Measurements from ENCODE around the gene CRMP1.

CRMP1 gene

GRCh38 chr4:5905714-5906113 is 12.8 kb upstream of the CRMP1 start:
- H4K20me1 ChIP-seq (ENCODE audit: insufficient read depth, low read length), result no peaks in the 10 kb centered on the region
- H3K4me2 ChIP-seq (ENCODE audit: insufficient read depth, low read length), result no peak overlapping the region
- H3K9me3 ChIP-seq (ENCODE audit: insufficient read depth, low read length, severe bottlenecking), result no peaks in the 10 kb centered on the region
- ATAC-seq (ENCODE audit: insufficient read depth, low read depth) (no peak), DNase-seq (no peak)
- H3K27ac ChIP-seq (ENCODE audit: low read length), result no peak overlapping the region
- TF ChIP-seq CTCF (IDR thresholded peaks at IDR 0.05; ENCODE audit: borderline replicate concordance, extremely low read depth, low read length, poor library complexity, severe bottlenecking) (no peak), EZH2 (IDR thresholded peaks at IDR 0.05; ENCODE audit: borderline replicate concordance, low read depth, low read length, severe bottlenecking) (no peak)
- H3K36me3 ChIP-seq (ENCODE audit: insufficient read depth, low read length), result no peaks in the 10 kb centered on the region
- H3K79me2 ChIP-seq (ENCODE audit: insufficient read depth, low read length), result no peaks in the 10 kb centered on the region
- H3K27me3 ChIP-seq (ENCODE audit: insufficient read depth, low read length, poor library complexity), result peaks cover 5% of the 10 kb centered on the region
- no peaks in the 10 kb centered on the region for H3K4me1 ChIP-seq (ENCODE audit: insufficient read depth, low read length)
- H3K9ac ChIP-seq (ENCODE audit: low read depth, low read length), result no peak overlapping the region
- H3K4me3 ChIP-seq (ENCODE audit: low read depth in 1 of 2, low read length in 2 of 2), result no peak overlapping the region
- no peak overlapping the region for H2AFZ ChIP-seq (ENCODE audit: low read depth, low read length)

- Histone ChIP-seq H3K4me2 (ENCODE audit: insufficient read depth, low read length) (no peak overlapping the region), H2AFZ (ENCODE audit: low read depth, low read length) (no peak overlapping the region), H3K9ac (ENCODE audit: low read depth, low read length) (no peak overlapping the region), H3K4me1 (ENCODE audit: insufficient read depth, low read length) (no peaks in the 10 kb centered on the region), H3K4me3 (ENCODE audit: low read depth in 1 of 2, low read length in 2 of 2) (no peak overlapping the region), H3K27me3 (ENCODE audit: insufficient read depth, low read length, poor library complexity) (peaks cover 5% of the 10 kb centered on the region), H3K27ac (ENCODE audit: low read length) (no peak overlapping the region), H4K20me1 (ENCODE audit: insufficient read depth, low read length) (no peaks in the 10 kb centered on the region), H3K79me2 (ENCODE audit: insufficient read depth, low read length) (no peaks in the 10 kb centered on the region), H3K9me3 (ENCODE audit: insufficient read depth, low read length, severe bottlenecking) (no peaks in the 10 kb centered on the region), H3K36me3 (ENCODE audit: insufficient read depth, low read length) (no peaks in the 10 kb centered on the region)
- ATAC-seq (ENCODE audit: insufficient read depth, low read depth) (no peak), DNase-seq (no peak)
- TF ChIP-seq CTCF (IDR thresholded peaks at IDR 0.05; ENCODE audit: borderline replicate concordance, extremely low read depth, low read length, poor library complexity, severe bottlenecking) (no peak), EZH2 (IDR thresholded peaks at IDR 0.05; ENCODE audit: borderline replicate concordance, low read depth, low read length, severe bottlenecking) (no peak)
These were observed 8.0 kb upstream of the CRMP1 start for GRCh38 chr4:5900844-5901243.

- Histone ChIP-seq H3K36me3 (ENCODE audit: insufficient read depth, low read length) (no peaks in the 10 kb centered on the region), H4K20me1 (ENCODE audit: insufficient read depth, low read length) (no peaks in the 10 kb centered on the region), H3K4me3 (ENCODE audit: low read depth in 1 of 2, low read length in 2 of 2) (no peak overlapping the region), H3K4me2 (ENCODE audit: insufficient read depth, low read length) (no peak overlapping the region), H3K27me3 (ENCODE audit: insufficient read depth, low read length, poor library complexity) (peaks cover 3% of the 10 kb centered on the region), H3K27ac (ENCODE audit: low read length) (no peak overlapping the region), H2AFZ (ENCODE audit: low read depth, low read length) (no peak overlapping the region), H3K4me1 (ENCODE audit: insufficient read depth, low read length) (no peaks in the 10 kb centered on the region), H3K9me3 (ENCODE audit: insufficient read depth, low read length, severe bottlenecking) (no peaks in the 10 kb centered on the region), H3K79me2 (ENCODE audit: insufficient read depth, low read length) (no peaks in the 10 kb centered on the region), H3K9ac (ENCODE audit: low read depth, low read length) (no peak overlapping the region)
- ATAC-seq (ENCODE audit: insufficient read depth, low read depth), result no peak
- no peak for DNase-seq
- no peak for TF ChIP-seq EZH2 (IDR thresholded peaks at IDR 0.05; ENCODE audit: borderline replicate concordance, low read depth, low read length, severe bottlenecking)
- TF ChIP-seq CTCF (IDR thresholded peaks at IDR 0.05; ENCODE audit: borderline replicate concordance, extremely low read depth, low read length, poor library complexity, severe bottlenecking), result no peak
These were observed 7.0 kb upstream of the CRMP1 start for GRCh38 chr4:5899881-5900280.

GRCh38 chr4:5899396-5899795 is 6.5 kb upstream of the CRMP1 start:
- ATAC-seq (ENCODE audit: insufficient read depth, low read depth) (no peak), DNase-seq (no peak)
- H3K4me1 ChIP-seq (ENCODE audit: insufficient read depth, low read length), result no peaks in the 10 kb centered on the region
- no peaks in the 10 kb centered on the region for H3K79me2 ChIP-seq (ENCODE audit: insufficient read depth, low read length)
- H3K36me3 ChIP-seq (ENCODE audit: insufficient read depth, low read length), result no peaks in the 10 kb centered on the region
- no peaks in the 10 kb centered on the region for H3K9me3 ChIP-seq (ENCODE audit: insufficient read depth, low read length, severe bottlenecking)
- H3K27me3 ChIP-seq (ENCODE audit: insufficient read depth, low read length, poor library complexity), result peaks cover 2% of the 10 kb centered on the region
- no peak overlapping the region for H3K4me3 ChIP-seq (ENCODE audit: low read depth in 1 of 2, low read length in 2 of 2)
- no peak overlapping the region for H2AFZ ChIP-seq (ENCODE audit: low read depth, low read length)
- H3K4me2 ChIP-seq (ENCODE audit: insufficient read depth, low read length), result no peak overlapping the region
- H3K27ac ChIP-seq (ENCODE audit: low read length), result no peak overlapping the region
- H3K9ac ChIP-seq (ENCODE audit: low read depth, low read length), result no peak overlapping the region
- no peaks in the 10 kb centered on the region for H4K20me1 ChIP-seq (ENCODE audit: insufficient read depth, low read length)
- TF ChIP-seq EZH2 (IDR thresholded peaks at IDR 0.05; ENCODE audit: borderline replicate concordance, low read depth, low read length, severe bottlenecking), result no peak
- no peak for TF ChIP-seq CTCF (IDR thresholded peaks at IDR 0.05; ENCODE audit: borderline replicate concordance, extremely low read depth, low read length, poor library complexity, severe bottlenecking)
